Body of pancreas (tissue), 4 donors: ENCODE measurements around the gene NBPF1.
"Not testable (repeated sequence)": the region's sequence is repeated elsewhere in the genome, so short reads cannot be mapped to it uniquely, and the experiment has no call there.

Experiments
- POLR2A ChIP-seq, 3 donors: fragments of 450-650 bp; IDR thresholded peaks; one replicate each; pipeline ENCODE4 v1.6.1; 2016; ENCODE audit warnings: antibody characterized with exemption in 3 of 3, mild to moderate bottlenecking in 2 of 3
- TF ChIP-seq, protein P1 (sequence below), 7 experiments: fragments of 450-650 bp in 4 of 7; fragments of 200-600 bp in 3 of 7; sonication (generic) in 3 of 7; IDR thresholded peaks; one replicate each; pipeline ENCODE4 v1.5.1; 2016 to 2019; ENCODE audit warnings: antibody characterized with exemption in 7 of 7

DNA sequence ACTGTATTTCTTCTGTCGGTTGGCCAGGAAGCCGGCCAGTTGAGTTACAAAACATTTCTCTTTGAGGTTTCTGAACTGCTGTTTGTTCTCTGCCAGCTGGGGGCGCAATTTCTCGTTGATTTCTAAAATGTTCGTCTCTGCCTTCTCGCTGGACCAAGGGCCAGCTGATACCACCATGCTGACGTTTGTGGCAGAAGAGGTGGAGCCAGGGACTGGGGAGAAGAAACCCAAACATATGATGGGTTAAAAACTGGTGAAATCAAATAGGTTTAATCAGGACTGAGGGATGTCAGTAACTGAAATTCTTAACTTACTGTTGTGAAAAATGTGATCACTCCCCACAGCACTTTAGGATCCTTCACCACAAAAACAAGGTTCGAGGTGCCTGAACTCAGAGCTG, 21.5 kb downstream of the NBPF1 start:
- TF ChIP-seq, protein P1, sequence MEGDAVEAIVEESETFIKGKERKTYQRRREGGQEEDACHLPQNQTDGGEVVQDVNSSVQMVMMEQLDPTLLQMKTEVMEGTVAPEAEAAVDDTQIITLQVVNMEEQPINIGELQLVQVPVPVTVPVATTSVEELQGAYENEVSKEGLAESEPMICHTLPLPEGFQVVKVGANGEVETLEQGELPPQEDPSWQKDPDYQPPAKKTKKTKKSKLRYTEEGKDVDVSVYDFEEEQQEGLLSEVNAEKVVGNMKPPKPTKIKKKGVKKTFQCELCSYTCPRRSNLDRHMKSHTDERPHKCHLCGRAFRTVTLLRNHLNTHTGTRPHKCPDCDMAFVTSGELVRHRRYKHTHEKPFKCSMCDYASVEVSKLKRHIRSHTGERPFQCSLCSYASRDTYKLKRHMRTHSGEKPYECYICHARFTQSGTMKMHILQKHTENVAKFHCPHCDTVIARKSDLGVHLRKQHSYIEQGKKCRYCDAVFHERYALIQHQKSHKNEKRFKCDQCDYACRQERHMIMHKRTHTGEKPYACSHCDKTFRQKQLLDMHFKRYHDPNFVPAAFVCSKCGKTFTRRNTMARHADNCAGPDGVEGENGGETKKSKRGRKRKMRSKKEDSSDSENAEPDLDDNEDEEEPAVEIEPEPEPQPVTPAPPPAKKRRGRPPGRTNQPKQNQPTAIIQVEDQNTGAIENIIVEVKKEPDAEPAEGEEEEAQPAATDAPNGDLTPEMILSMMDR (IDR thresholded peaks at IDR 0.05): peak in 1 of 7 experiments; percentile 11
- not testable (repeated sequence) for TF ChIP-seq POLR2A (IDR thresholded peaks at IDR 0.05)
